ENCODE data around the gene LPA. TPM values are rescaled to one million over a fixed set of nuclear protein-coding genes. Genes with fewer than 3 reads are reported as not detected.

LPA gene
- total RNA-seq, 1 experiment from 2014 or later, result 0.13 TPM

- Histone ChIP-seq H2BK120ac (ENCODE audit: low read depth, low read length, poor library complexity, severe bottlenecking) (no peak overlapping the region), H3K27me3 (ENCODE audit: insufficient read depth, low read length) (no peaks in the 10 kb centered on the region), H4K5ac (ENCODE audit: insufficient read length, low read depth, low read length) (no peak overlapping the region), H2AFZ (ENCODE audit: low read length) (no peak overlapping the region), H3K79me2 (ENCODE audit: insufficient read depth, low read length) (no peaks in the 10 kb centered on the region), H3K18ac (ENCODE audit: insufficient read length, low read depth, low read length) (no peak overlapping the region), H4K8ac (replicated peaks; ENCODE audit: insufficient read length, low read depth, low read length) (no peak overlapping the region), H2BK20ac (ENCODE audit: low read depth, low read length, poor library complexity, severe bottlenecking) (no peak overlapping the region), H3K23ac (ENCODE audit: insufficient read length, low read depth, low read length) (no peak overlapping the region), H2AK5ac (ENCODE audit: insufficient read length, low read length) (no peak overlapping the region), H3K9me3 (ENCODE audit: control insufficient read depth, low read depth, low read length) (no peaks in the 10 kb centered on the region), H4K91ac (ENCODE audit: insufficient read length, low read depth, low read length) (no peak overlapping the region), H3K79me1 (ENCODE audit: insufficient read depth, low read depth, low read length, poor library complexity, severe bottlenecking) (no peaks in the 10 kb centered on the region), H3K23me2 (ENCODE audit: insufficient read length, low read depth, low read length, poor library complexity, severe bottlenecking) (no peaks in the 10 kb centered on the region), H2BK12ac (ENCODE audit: insufficient read length, low read depth, low read length) (no peak overlapping the region), H3K4me1 (ENCODE audit: insufficient read depth, low read length) (no peaks in the 10 kb centered on the region; the same call in 1 of the 2 replicates), H4K20me1 (ENCODE audit: control insufficient read depth, insufficient read depth, insufficient read length) (no peaks in the 10 kb centered on the region), H3K4ac (ENCODE audit: low read depth, low read length) (no peak overlapping the region), H3T11ph (ENCODE audit: low read length) (no peak overlapping the region), H3K4me2 (ENCODE audit: insufficient read depth, insufficient read length, low read length) (no peak overlapping the region), H3K27ac (ENCODE audit: insufficient read length, low read depth, low read length) (no peak overlapping the region), H3K14ac (ENCODE audit: insufficient read depth, low read length) (no peak overlapping the region), H3K56ac (ENCODE audit: insufficient read length, low read depth, low read length) (no peak overlapping the region), H2BK5ac (ENCODE audit: insufficient read length, low read length) (no peak overlapping the region), H2BK15ac (ENCODE audit: low read depth, low read length) (no peak overlapping the region), H3K9ac (ENCODE audit: extremely low read depth, insufficient read length, low read length) (no peak overlapping the region)
- TF ChIP-seq CTCF (conservative IDR thresholded peaks at IDR 0.05), result no peak
- no peaks in the 10 kb centered on the region for H3K27me3 Mint-ChIP-seq (ENCODE audit: low read depth)
- H3K4me1 Mint-ChIP-seq, result peaks cover 7 to 22% of the 10 kb centered on the region in 2 experiments
- no peak overlapping the region for H3K27ac Mint-ChIP-seq
- no peak for DNase-seq
- no CpG with 5 or more reads among the region's 2 CpGs for WGBS (ENCODE audit: extremely low coverage, insufficient read length, low lambda C conversion rate)
- peaks cover under 1 to 7% of the 10 kb centered on the region in 2 experiments; a peak in 4 of 5 replicates for H3K9me3 Mint-ChIP-seq
- H3K36me3 Mint-ChIP-seq (ENCODE audit: insufficient read depth in 1 of 3, low read depth in 3 of 3), result peaks cover 0 to 7% (median 1%) of the 10 kb centered on the region in 3 experiments; a peak in 3 of 7 replicates
- no peak overlapping the region for H3K4me3 Mint-ChIP-seq
Measured at GRCh38 chr6:160509610-160510009, 154.5 kb downstream of the LPA start.

Measured in H9 (cell line).